Fibroblast of the aortic adventitia (primary cell): Measurements from ENCODE around the gene MFNG. TPM values are rescaled to one million over a fixed set of nuclear protein-coding genes. Genes with fewer than 3 reads are reported as not detected.

ENCODE experiments used
- DNase-seq: peaks from one replicate; pipeline ENCODE4 v3.0.0-alpha.2; 2010; ENCODE audit warnings: low read depth
- H3K4me3 ChIP-seq: 2 replicates; pipeline ENCODE4 v1.5.1; 2011; ENCODE audit warnings: low read depth, mild to moderate bottlenecking, control low read depth, low read length, moderate library complexity
- CTCF ChIP-seq: IDR thresholded peaks from 2 replicates; pipeline ENCODE4 v1.5.1; 2011; ENCODE audit warnings: mild to moderate bottlenecking, low read length, control low read depth, inconsistent platforms; ENCODE audit not compliant: insufficient read depth
- total RNA-seq: library from RNA; depleted of rRNA; stranded (reverse); fragments of >200 nt; gene quantifications from 2 replicates; pipeline ENCODE4 v1.2.3, GENCODE V29; 2012; ENCODE audit warnings: low replicate concordance

Gene MFNG
- total RNA-seq, 1 donor = 0.36 TPM

DNA sequence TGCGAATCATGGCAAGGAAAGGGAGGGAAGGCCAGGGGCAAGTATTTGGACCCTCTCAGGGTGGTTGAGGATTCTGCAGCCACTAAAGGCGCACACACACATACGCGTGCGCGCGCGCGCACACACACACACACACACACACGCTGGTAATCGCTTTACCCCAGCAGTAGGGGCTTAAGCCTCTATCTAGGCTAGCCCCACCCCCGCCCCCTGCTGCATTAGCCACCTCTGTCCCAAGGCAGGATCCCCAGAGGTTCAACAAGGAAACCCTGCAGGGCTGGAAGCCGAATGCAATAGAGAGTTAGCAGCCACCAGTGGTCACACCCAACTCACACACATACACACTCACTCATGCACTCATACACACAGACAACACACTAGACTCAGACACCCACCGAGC lies 30.3 kb downstream of the MFNG start:
- H3K4me3 ChIP-seq = no peak overlapping the region
- no peak for TF ChIP-seq CTCF
- peak; percentile 21 for DNase-seq

DNA sequence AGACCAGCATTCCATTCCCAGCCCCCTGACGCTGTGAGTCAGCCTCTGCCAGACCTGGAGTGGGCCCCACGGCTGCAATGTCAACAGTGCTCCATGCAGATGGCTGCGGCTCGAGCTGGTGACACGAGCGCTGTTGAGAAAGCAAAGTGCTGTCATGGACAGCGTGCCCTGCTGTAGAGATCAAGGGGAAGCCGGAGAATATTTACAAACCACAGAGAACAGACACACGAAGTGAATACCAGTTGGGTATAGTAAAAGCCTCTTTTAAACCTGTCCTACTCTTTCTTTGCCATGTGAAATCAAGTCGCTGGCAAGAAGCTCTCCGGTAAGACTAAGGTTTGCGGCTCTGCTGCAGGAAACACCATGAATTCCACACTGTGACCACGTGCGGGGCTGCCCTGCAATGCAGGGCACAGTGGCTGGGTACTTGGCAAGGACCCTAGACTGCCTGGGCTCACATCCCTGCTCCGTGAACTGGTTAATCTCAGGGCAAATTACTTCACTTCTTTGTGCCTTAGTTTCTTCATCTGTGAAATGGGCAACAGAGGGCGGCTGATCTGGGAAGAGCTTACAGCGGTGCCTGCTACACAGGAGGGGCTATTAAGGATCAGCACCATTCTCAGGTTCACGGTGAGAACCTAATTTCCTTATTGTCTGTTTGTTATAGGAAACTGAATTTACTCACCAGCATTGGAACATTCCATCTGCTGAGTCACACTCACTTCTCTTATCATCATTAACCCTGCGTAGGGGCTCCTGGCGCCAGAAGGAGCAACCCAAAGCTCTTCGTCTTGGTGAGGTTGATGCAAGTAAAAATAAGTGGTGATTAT lies 31.1 kb downstream of the MFNG start:
- no peak overlapping the region for H3K4me3 ChIP-seq
- TF ChIP-seq CTCF = no peak
- DNase-seq = peak; percentile 89

DNA sequence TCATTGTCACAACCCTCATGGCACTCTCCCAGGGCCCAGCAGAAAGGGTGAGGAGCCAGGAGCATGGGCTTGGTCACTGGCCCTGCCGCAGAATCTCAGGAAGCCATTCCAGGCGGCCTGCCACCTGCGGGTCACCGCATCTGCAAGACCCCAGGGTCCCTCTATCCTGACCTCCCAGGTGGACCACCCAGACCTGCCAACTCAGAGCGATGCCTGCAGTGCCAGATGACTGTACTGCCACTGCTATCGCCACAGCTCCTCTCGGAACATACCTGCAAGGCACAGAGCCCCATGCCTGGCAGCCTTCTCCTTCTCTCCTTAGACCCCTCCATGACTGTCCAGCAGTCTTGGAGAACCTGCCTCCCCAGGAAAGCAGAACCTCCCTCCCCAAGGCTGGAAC lies 32.5 kb downstream of the MFNG start:
- no peak for TF ChIP-seq CTCF

GRCh38 chr22:37451218-37451617 lies 35.0 kb downstream of the MFNG start:
- H3K4me3 ChIP-seq = no peak overlapping the region
- no peak for DNase-seq
- TF ChIP-seq CTCF = no peak

More for the DNA sequence above, 32.5 kb downstream of the MFNG start:
- no peak for DNase-seq
- H3K4me3 ChIP-seq = no peak overlapping the region

DNA sequence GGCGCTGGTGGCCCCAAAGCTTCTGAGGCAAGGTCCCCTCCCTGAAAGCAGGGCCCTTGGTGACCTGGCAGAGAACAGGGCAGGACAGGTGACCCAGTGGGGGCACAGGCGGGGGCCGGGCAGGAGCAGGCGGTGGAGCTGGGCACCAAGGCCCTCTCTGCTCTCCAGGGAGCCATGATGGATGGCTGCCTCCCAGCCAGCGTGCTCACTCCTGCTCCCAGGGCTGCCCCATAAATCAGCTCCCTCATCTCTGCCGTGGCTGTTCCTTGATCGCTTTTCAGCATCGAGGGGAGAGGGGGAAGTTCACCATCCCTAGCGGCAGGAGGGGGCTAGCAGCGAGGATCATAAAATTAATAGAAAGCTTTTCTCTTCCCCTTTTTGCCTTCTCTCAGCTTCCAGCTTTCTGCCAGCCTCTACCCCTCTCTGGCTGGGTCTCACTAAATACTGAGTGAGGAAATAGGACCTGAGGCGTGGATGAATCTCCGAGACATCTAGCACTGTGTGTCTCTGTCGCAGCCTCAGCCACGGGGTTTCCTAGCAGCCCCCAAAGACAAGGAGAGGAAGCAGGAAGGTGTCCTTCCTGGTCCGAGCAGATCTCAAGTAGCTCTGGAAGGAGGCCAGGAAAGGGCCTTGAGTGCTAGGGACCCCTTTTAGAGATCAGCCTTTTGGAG lies 36.7 kb downstream of the MFNG start:
- TF ChIP-seq CTCF = no peak
- no peak overlapping the region for H3K4me3 ChIP-seq
- no peak for DNase-seq

- no peak for DNase-seq
- no peak for TF ChIP-seq CTCF
- H3K4me3 ChIP-seq = no peak overlapping the region
Measured at GRCh38 chr22:37448516-37449127, 37.6 kb downstream of the MFNG start.
